Measurements from ENCODE around the gene LRRC39. TPM values are rescaled to one million over a fixed set of nuclear protein-coding genes. Genes with fewer than 3 reads are reported as not detected.

Gene LRRC39
- total RNA-seq, 1 donor from 2014 or later, result 166 TPM

DNA sequence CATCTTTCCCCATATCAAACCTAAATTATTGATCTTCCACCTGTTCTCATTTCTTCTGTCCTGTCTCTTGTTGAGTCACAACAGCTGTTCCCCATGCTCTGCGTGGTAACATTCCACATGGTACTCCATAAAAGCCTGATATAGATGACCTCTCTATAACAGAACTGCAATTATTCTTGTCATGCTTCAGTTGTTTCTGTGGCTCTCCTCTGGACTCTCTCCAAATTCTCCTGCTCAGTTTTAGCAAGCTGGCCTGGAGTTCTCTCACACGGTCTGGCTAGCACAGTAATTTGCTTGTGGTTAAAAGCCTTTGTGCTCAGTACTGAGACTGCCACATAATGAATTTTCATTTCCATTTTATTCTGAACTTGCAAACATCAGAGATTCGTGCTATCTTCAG is 10.6 kb upstream of the LRRC39 start:
- Histone ChIP-seq H3K36me3 (peaks cover 11% of the 10 kb centered on the region), H3K9me3 (replicated peaks) (no peaks in the 10 kb centered on the region), H3K27me3 (ENCODE audit: low read depth) (no peaks in the 10 kb centered on the region), H3K4me1 (peaks cover 15% of the 10 kb centered on the region), H3K27ac (replicated peaks) (peak overlapping the region; percentile 91), H3K4me3 (peak overlapping the region; percentile 43)
- intact Hi-C loops (cut with micrococcal nuclease), result no loop called here
- no peak for DNase-seq
- TF ChIP-seq, protein P1, sequence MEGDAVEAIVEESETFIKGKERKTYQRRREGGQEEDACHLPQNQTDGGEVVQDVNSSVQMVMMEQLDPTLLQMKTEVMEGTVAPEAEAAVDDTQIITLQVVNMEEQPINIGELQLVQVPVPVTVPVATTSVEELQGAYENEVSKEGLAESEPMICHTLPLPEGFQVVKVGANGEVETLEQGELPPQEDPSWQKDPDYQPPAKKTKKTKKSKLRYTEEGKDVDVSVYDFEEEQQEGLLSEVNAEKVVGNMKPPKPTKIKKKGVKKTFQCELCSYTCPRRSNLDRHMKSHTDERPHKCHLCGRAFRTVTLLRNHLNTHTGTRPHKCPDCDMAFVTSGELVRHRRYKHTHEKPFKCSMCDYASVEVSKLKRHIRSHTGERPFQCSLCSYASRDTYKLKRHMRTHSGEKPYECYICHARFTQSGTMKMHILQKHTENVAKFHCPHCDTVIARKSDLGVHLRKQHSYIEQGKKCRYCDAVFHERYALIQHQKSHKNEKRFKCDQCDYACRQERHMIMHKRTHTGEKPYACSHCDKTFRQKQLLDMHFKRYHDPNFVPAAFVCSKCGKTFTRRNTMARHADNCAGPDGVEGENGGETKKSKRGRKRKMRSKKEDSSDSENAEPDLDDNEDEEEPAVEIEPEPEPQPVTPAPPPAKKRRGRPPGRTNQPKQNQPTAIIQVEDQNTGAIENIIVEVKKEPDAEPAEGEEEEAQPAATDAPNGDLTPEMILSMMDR (IDR thresholded peaks at IDR 0.05; ENCODE audit: borderline replicate concordance), result no peak

DNA sequence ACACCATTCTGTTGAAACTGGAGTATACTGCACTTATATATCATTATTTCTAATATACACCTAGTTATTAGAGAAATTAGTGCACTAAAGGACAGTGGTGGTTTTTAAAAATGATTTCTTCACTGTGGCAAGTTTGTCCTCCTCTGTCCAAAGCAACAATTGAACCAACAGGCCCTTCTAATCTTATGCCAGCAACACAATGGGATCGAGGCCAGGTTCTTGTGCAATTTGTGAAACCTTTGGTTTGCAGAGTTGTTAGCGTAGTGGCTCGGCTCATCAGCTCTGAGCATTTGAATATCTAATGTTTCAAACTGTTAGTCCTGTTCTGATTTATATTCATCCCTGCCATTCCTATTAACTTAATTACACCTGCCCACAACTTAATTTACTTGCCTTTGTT is 9.9 kb upstream of the LRRC39 start:
- TF ChIP-seq, protein P1 (IDR thresholded peaks at IDR 0.05; ENCODE audit: borderline replicate concordance), result no peak
- peaks cover 15% of the 10 kb centered on the region for H3K4me1 ChIP-seq
- H3K4me3 ChIP-seq, result peak overlapping the region; percentile 43
- peak overlapping the region; percentile 91 for H3K27ac ChIP-seq (replicated peaks)
- no peaks in the 10 kb centered on the region for H3K9me3 ChIP-seq (replicated peaks)
- DNase-seq, result peak; percentile 45
- intact Hi-C loops (cut with micrococcal nuclease), result no loop called here
- H3K36me3 ChIP-seq, result peaks cover 4% of the 10 kb centered on the region
- no peaks in the 10 kb centered on the region for H3K27me3 ChIP-seq (ENCODE audit: low read depth)

DNA sequence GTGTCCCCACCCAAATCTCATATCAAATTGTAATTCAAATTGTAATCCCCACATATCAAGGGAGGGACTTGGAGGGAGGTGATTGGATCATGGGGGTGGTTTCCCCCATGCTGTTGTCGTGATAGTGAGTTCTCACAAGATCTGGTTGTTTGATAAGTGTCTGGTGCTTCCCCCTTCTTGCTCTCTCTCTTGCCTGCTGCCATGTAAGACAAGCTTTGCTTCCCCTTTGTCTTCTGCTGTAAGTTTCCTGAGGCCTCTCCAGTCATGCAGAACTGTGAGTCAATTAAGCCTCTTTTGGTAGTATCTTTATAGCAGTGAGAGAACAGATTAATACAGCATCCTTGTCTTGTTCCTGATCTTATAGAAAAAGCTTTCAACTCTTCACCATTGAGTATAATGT is 6.5 kb upstream of the LRRC39 start:
- H3K27ac ChIP-seq (replicated peaks), result no peak overlapping the region

DNA sequence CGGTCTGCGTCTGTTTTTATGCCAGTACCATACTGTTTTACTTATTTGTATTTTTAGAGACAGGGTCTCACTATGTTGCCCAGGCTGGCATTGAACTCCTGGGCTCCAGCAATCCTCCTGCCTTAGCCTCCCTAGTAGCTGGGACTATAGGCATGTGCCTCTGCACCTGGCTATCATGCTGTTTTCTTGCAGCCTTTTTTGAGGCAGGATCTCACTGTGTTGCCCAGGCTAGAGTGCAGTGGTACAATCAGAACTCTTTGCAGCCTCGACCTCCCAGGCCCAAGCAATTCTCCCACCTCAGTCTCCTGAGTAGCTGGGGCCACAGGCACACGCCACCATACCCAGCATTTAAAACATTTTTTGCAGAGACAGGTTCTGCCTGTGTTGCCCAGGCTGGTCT is 5.3 kb upstream of the LRRC39 start:
- peaks cover 7% of the 10 kb centered on the region for H3K4me1 ChIP-seq
- H3K36me3 ChIP-seq, result no peaks in the 10 kb centered on the region
- intact Hi-C loops (cut with micrococcal nuclease), result no loop called here
- DNase-seq, result no peak
- H3K9me3 ChIP-seq (replicated peaks), result peaks cover 6% of the 10 kb centered on the region
- no peaks in the 10 kb centered on the region for H3K27me3 ChIP-seq (ENCODE audit: low read depth)
- H3K4me3 ChIP-seq, result no peak overlapping the region
- H3K27ac ChIP-seq (replicated peaks), result no peak overlapping the region
- TF ChIP-seq, protein P1 (IDR thresholded peaks at IDR 0.05; ENCODE audit: borderline replicate concordance), result no peak

More for the DNA sequence above, 6.5 kb upstream of the LRRC39 start:
- Histone ChIP-seq H3K9me3 (replicated peaks) (peaks cover 6% of the 10 kb centered on the region), H3K36me3 (no peaks in the 10 kb centered on the region), H3K4me1 (peaks cover 8% of the 10 kb centered on the region), H3K27me3 (ENCODE audit: low read depth) (no peaks in the 10 kb centered on the region), H3K4me3 (no peak overlapping the region)
- TF ChIP-seq, protein P1 (IDR thresholded peaks at IDR 0.05; ENCODE audit: borderline replicate concordance), result no peak
- no peak for DNase-seq
- intact Hi-C loops (cut with micrococcal nuclease), result no loop called here

DNA sequence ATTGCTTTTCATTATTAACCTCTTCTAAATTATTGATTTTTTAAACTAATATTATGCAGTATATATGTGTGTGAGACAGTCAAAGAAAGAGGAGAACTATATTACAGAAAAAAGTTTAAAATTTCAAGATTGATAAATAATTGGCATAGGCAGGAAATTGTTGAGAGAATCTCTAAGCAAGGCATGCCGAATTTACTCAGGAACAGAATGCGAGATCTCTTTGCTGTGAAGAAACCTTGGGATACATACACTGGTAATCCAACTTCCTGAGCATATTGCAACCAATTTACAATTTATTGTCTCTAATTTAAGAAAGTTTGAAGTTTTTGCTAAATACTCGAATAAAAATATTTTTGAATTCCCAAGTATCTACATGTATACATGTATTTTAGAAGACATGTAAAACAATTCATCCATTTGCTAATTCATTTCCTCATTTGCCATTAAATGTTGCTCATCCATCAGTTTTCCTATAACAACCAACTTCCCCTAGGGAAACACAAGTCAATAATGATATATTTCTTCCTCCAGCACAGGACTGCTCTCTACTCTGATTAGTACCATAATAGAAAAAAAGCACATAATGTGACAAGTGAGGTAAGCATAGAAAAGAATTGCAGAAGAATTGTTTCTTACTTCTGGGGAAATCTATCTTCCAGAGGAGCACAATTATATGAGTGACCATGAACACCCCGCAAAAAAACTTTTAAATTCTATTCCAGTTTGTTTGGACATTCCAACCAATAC is 588 bp downstream of the LRRC39 start:
- peaks cover 6% of the 10 kb centered on the region for H3K9me3 ChIP-seq (replicated peaks)
- no peaks in the 10 kb centered on the region for H3K27me3 ChIP-seq (ENCODE audit: low read depth)
- no peak for DNase-seq
- peak overlapping the region; percentile 63 for H3K4me3 ChIP-seq
- peaks cover 7% of the 10 kb centered on the region for H3K4me1 ChIP-seq
- intact Hi-C loops (cut with micrococcal nuclease), result no loop called here
- peaks cover 6% of the 10 kb centered on the region for H3K36me3 ChIP-seq
- H3K27ac ChIP-seq (replicated peaks), result peak overlapping the region; percentile 85
- TF ChIP-seq, protein P1 (IDR thresholded peaks at IDR 0.05; ENCODE audit: borderline replicate concordance), result no peak

Data from left ventricle myocardium inferior (tissue), 1 donor.